A549 (cell line): Measurements from ENCODE around the gene GPRIN1. TPM values are rescaled to one million over a fixed set of nuclear protein-coding genes. Genes with fewer than 3 reads are reported as not detected.

ENCODE experiments used
- ATAC-seq, 2 experiments: fragments of 200-7000 bp in 1 of 2; fragments of >200 bp in 1 of 2; cut with Nextera tagmentation in 1 of 2; cut with Tn5 transposase in 1 of 2; 3 replicates each; pipeline versions ENCODE4 v1.8.0 to v1.9.1; 2018 to 2020; ENCODE audit warnings: mild to moderate bottlenecking in 1 of 2, moderate library complexity in 1 of 2
- CTCF ChIA-PET: fragments of 300-600 bp; sonication (Branson Sonifier 250); formaldehyde crosslinking; extraction: SDS; loops from one replicate; lab custom pipeline; 2021; ENCODE audit warnings: antibody characterized with exemption, inconsistent platforms; lab: Yijun Ruan, JAX
- POLR2A ChIA-PET: fragments of 350-600 bp; formaldehyde crosslinking; extraction: SDS; loops from one replicate; lab custom pipeline; 2021; ENCODE audit warnings: antibody characterized with exemption, inconsistent platforms; lab: Yijun Ruan, JAX
- DNase-seq, 2 experiments: peaks; one replicate each; pipeline versions ENCODE4 v3.0.0 to v3.0.0-alpha.2; 2011 to 2016; ENCODE audit warnings: low read depth in 1 of 2, low spot score in 1 of 2
- FAIRE-seq: peaks from 2 replicates; lab custom pipeline; 2011; peaks lifted over from hg19 to GRCh38; lab: Jason Lieb, UNC
- H3K27ac ChIP-seq, 2 experiments: fragments of >200 bp; sonication (Bioruptor Twin); formaldehyde crosslinking; 3 replicates each; pipeline ENCODE4 v1.5.1; 2016 to 2017
- H3K4me1 ChIP-seq: fragments of >200 bp; sonication (Bioruptor Twin); formaldehyde crosslinking; 3 replicates; pipeline ENCODE4 v1.6.1; 2016
- H3K4me2 ChIP-seq: fragments of >200 bp; sonication (Bioruptor Twin); formaldehyde crosslinking; 3 replicates; pipeline ENCODE4 v1.6.1; 2016
- H3K4me3 ChIP-seq: fragments of >200 bp; sonication (Bioruptor Twin); formaldehyde crosslinking; 3 replicates; pipeline ENCODE4 v1.5.1; 2016
- H3K9me3 ChIP-seq: fragments of >200 bp; sonication (Bioruptor Twin); formaldehyde crosslinking; 3 replicates; pipeline ENCODE4 v1.6.1; 2016
- BHLHE40 ChIP-seq: IDR thresholded peaks from 2 replicates; pipeline ENCODE4 v1.6.1; 2012; ENCODE audit warnings: low read depth, low read length, inconsistent platforms
- CHD4 ChIP-seq: fragments of 200-600 bp; sonication (generic); IDR thresholded peaks from 2 replicates; pipeline ENCODE4 v1.6.1; 2016; ENCODE audit warnings: antibody characterized with exemption, mild to moderate bottlenecking, borderline replicate concordance
- EHMT2 ChIP-seq: fragments of 200-600 bp; sonication (generic); IDR thresholded peaks from 2 replicates; pipeline ENCODE4 v1.6.1; 2016; ENCODE audit warnings: antibody characterized with exemption, low read depth, mild to moderate bottlenecking, moderate library complexity
- FOSB ChIP-seq: fragments of 250-450 bp; sonication (Bioruptor Pico); IDR thresholded peaks from 2 replicates; pipeline ENCODE4 v1.5.0; 2020; ENCODE audit warnings: mild to moderate bottlenecking, moderate library complexity
- GATA3 ChIP-seq: IDR thresholded peaks from 2 replicates; pipeline ENCODE4 v1.6.1; 2012; ENCODE audit warnings: borderline replicate concordance
- HDAC2 ChIP-seq: fragments of 200-600 bp; sonication (generic); IDR thresholded peaks from 2 replicates; pipeline ENCODE4 v1.6.1; 2016
- HEYL ChIP-seq: fragments of 250-450 bp; sonication (Bioruptor Pico); IDR thresholded peaks from 2 replicates; pipeline ENCODE4 v1.8.0; 2021; ENCODE audit warnings: mild to moderate bottlenecking, moderate library complexity
- HOXB5 ChIP-seq: fragments of 250-450 bp; sonication (Bioruptor Pico); IDR thresholded peaks from 2 replicates; pipeline ENCODE4 v1.5.0; 2020; ENCODE audit warnings: mild to moderate bottlenecking, moderate library complexity
- JUN ChIP-seq, 2 experiments: fragments of >200 bp; sonication (Bioruptor Twin); formaldehyde crosslinking; IDR thresholded peaks; 2 replicates in 1 of 2; 3 replicates in 1 of 2; pipeline ENCODE4 v1.6.1; 2016 to 2017
- KDM1A ChIP-seq: fragments of 200-600 bp; sonication (generic); IDR thresholded peaks from 2 replicates; pipeline ENCODE4 v1.6.1; 2016; ENCODE audit warnings: low read depth, mild to moderate bottlenecking
- KDM5A ChIP-seq: fragments of 200-600 bp; sonication (generic); IDR thresholded peaks from 2 replicates; pipeline ENCODE4 v1.6.1; 2016; ENCODE audit warnings: antibody characterized with exemption, mild to moderate bottlenecking
- NFE2L2 ChIP-seq: fragments of 150-350 bp; conservative IDR thresholded peaks from 2 replicates; pipeline ENCODE4 v1.6.1; 2014; ENCODE audit warnings: low read length
- POLR2A ChIP-seq: IDR thresholded peaks from 2 replicates; pipeline ENCODE4 v1.6.1; 2012; ENCODE audit warnings: mild to moderate bottlenecking, low read length
- RAD21 ChIP-seq, 2 experiments: fragments of >200 bp in 1 of 2; sonication (Bioruptor Twin) in 1 of 2; formaldehyde crosslinking in 1 of 2; IDR thresholded peaks in 1 of 2; conservative IDR thresholded peaks in 1 of 2; 2 replicates in 1 of 2; 3 replicates in 1 of 2; pipeline ENCODE4 v1.6.1; 2012 to 2018; ENCODE audit warnings: inconsistent platforms in 1 of 2
- SREBF2 ChIP-seq: fragments of 450-650 bp; IDR thresholded peaks from 2 replicates; pipeline ENCODE4 v1.6.1; 2014; ENCODE audit warnings: mild to moderate bottlenecking, moderate library complexity
- TP53 ChIP-seq: fragments of 250-450 bp; sonication (Bioruptor Pico); IDR thresholded peaks from 2 replicates; pipeline ENCODE4 v1.5.0; 2021; ENCODE audit warnings: mild to moderate bottlenecking, moderate library complexity
- ZFP36 ChIP-seq: fragments of 450-650 bp; IDR thresholded peaks from 2 replicates; pipeline ENCODE4 v1.6.1; 2014; ENCODE audit warnings: borderline replicate concordance; ENCODE audit not compliant: partially characterized antibody
- ZSCAN20 ChIP-seq: fragments of 250-450 bp; sonication (Bioruptor Pico); IDR thresholded peaks from 2 replicates; pipeline ENCODE4 v1.8.0; 2022; ENCODE audit warnings: mild to moderate bottlenecking, moderate library complexity
- WGBS: methylation state at CpG from one replicate; pipeline ENCODE4 v1.1.6; 2017; ENCODE audit errors: missing lambda C conversion rate; 5-methylcytosine and 5-hydroxymethylcytosine counted together
- polyA plus RNA-seq, 4 experiments: library from polyadenylated mRNA; depleted of rRNA in 3 of 4; stranded (reverse); fragments of >200 nt; fragmentation: RNase III in 1 of 4; extraction: RNeasy Plus Mini Kit Qiagen cat#74134 plus additional on column Dnase treatment in 1 of 4; gene quantifications; 2 replicates in 3 of 4; 3 replicates in 1 of 4; pipeline ENCODE4 v1.2.3, GENCODE V29; 2011 to 2017
- TF ChIP-seq, protein P1 (sequence below): fragments of 250-450 bp; sonication (Bioruptor Pico); IDR thresholded peaks from 2 replicates; pipeline ENCODE4 v1.5.0; 2021; ENCODE audit warnings: mild to moderate bottlenecking, moderate library complexity, borderline replicate concordance
- TF ChIP-seq, protein P2 (sequence below): fragments of 200-600 bp; sonication (generic); IDR thresholded peaks from 2 replicates; pipeline ENCODE4 v1.6.1; 2016; ENCODE audit warnings: antibody characterized with exemption, mild to moderate bottlenecking, moderate library complexity
- TF ChIP-seq, protein P3 (sequence below): IDR thresholded peaks from 2 replicates; pipeline ENCODE4 v1.6.1; 2012
- TF ChIP-seq, protein P4 (sequence below): IDR thresholded peaks from 2 replicates; pipeline ENCODE4 v1.6.1; 2012; ENCODE audit warnings: low read depth, borderline replicate concordance
- TF ChIP-seq, protein P5 (sequence below): fragments of >200 bp; sonication (Bioruptor Twin); formaldehyde crosslinking; IDR thresholded peaks from 3 replicates; pipeline ENCODE4 v1.6.1; 2016
- TF ChIP-seq, protein P6 (sequence below): fragments of >200 bp; sonication (Bioruptor Twin); formaldehyde crosslinking; IDR thresholded peaks from 3 replicates; pipeline ENCODE4 v1.5.1; 2016

GPRIN1 gene
- polyA plus RNA-seq, 2 of the 4 experiments (the other 2 are of a cell fraction), result 3.1 to 6.7 TPM

DNA sequence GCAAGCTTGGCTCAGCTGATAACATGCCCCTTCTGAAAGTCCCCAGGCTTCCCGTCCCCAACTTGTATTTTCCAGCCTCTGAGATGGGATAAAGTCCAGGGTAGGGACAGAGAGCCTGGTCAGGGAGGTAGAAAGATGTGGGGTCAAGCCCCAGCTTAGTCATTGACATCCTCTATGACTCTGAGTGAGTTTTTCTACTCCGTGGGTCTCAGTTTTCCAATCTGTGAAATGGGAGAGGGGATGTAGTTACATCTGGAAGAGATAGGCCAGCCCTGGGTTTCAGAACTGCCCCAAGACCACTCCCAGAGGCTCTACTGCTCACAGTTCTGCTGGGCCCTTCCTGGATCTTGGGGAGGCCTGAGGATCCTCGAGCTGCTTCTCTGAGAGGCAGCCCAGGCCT, 3.1 kb downstream of the GPRIN1 start:
- no peak overlapping the region for H3K27ac ChIP-seq
- WGBS, result 89% methylated on average over 3 of the region's 3 CpGs
- no peak overlapping the region for H3K4me2 ChIP-seq
- ATAC-seq, result no peak
- H3K4me1 ChIP-seq, result peaks cover 13% of the 10 kb centered on the region
- ChIA-PET CTCF (interaction anchor here (1.2 to 3.8 kb wide), 7 partner anchors 12 to 191 kb away, joined by 3 to 18 read pairs (median 6); partner anchors contain the start of genes CLTB and TSPAN17), POLR2A (interaction anchor here (0.6 to 1.5 kb wide), 2 partner anchors 40 to 292 kb away, joined by 3 to 5 read pairs; partner anchors contain the start of genes HK3 and TSPAN17)
- H3K4me3 ChIP-seq, result no peak overlapping the region
- no peak for FAIRE-seq
- TF ChIP-seq, protein P1, sequence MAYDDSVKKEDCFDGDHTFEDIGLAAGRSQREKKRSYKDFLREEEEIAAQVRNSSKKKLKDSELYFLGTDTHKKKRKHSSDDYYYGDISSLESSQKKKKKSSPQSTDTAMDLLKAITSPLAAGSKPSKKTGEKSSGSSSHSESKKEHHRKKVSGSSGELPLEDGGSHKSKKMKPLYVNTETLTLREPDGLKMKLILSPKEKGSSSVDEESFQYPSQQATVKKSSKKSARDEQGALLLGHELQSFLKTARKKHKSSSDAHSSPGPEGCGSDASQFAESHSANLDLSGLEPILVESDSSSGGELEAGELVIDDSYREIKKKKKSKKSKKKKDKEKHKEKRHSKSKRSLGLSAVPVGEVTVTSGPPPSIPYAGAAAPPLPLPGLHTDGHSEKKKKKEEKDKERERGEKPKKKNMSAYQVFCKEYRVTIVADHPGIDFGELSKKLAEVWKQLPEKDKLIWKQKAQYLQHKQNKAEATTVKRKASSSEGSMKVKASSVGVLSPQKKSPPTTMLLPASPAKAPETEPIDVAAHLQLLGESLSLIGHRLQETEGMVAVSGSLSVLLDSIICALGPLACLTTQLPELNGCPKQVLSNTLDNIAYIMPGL (CRISPR knock-in tag), result no peak
- TF ChIP-seq ZSCAN20 (no peak), NFE2L2 (no peak), EHMT2 (no peak), POLR2A (no peak)
- TF ChIP-seq, protein P2, sequence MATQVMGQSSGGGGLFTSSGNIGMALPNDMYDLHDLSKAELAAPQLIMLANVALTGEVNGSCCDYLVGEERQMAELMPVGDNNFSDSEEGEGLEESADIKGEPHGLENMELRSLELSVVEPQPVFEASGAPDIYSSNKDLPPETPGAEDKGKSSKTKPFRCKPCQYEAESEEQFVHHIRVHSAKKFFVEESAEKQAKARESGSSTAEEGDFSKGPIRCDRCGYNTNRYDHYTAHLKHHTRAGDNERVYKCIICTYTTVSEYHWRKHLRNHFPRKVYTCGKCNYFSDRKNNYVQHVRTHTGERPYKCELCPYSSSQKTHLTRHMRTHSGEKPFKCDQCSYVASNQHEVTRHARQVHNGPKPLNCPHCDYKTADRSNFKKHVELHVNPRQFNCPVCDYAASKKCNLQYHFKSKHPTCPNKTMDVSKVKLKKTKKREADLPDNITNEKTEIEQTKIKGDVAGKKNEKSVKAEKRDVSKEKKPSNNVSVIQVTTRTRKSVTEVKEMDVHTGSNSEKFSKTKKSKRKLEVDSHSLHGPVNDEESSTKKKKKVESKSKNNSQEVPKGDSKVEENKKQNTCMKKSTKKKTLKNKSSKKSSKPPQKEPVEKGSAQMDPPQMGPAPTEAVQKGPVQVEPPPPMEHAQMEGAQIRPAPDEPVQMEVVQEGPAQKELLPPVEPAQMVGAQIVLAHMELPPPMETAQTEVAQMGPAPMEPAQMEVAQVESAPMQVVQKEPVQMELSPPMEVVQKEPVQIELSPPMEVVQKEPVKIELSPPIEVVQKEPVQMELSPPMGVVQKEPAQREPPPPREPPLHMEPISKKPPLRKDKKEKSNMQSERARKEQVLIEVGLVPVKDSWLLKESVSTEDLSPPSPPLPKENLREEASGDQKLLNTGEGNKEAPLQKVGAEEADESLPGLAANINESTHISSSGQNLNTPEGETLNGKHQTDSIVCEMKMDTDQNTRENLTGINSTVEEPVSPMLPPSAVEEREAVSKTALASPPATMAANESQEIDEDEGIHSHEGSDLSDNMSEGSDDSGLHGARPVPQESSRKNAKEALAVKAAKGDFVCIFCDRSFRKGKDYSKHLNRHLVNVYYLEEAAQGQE, result no peak
- no peaks in the 10 kb centered on the region for H3K9me3 ChIP-seq
- no peak for DNase-seq

DNA sequence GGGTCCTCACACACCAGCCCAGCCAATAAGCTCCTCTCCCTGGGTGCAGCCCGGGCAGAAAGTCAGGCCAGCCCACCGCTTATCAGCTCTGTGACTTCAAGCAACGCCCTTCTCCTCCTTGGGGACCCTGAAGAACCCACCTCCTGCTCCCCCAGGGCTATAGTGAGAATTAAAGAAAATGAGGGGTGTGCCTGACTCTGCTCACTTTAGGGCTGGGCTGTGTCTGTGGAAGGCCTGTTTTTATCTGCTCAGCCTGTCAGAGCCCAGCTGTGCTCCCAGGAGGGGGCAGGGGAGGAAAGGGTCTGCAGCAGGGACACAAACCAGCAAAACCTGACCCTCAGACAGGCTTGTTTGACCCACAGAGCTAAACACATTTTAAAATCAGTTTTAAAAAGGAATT, 3.9 kb downstream of the GPRIN1 start:
- Histone ChIP-seq H3K4me3 (no peak overlapping the region), H3K4me2 (no peak overlapping the region), H3K27ac (no peak overlapping the region), H3K4me1 (peaks cover 13% of the 10 kb centered on the region), H3K9me3 (no peaks in the 10 kb centered on the region)
- FAIRE-seq (no peak), DNase-seq (no peak), ATAC-seq (no peak)
- ChIA-PET CTCF (interaction anchor here (0.9 to 3.8 kb wide), 8 partner anchors 12 to 190 kb away, joined by 4 to 18 read pairs (median 6); partner anchors contain the start of genes CLTB and TSPAN17), POLR2A (interaction anchor here (0.6 to 1.5 kb wide), 2 partner anchors 41 to 293 kb away, joined by 3 to 5 read pairs; partner anchors contain the start of genes HK3 and TSPAN17)
- 80% methylated on average over 3 of the region's 3 CpGs for WGBS
- TF ChIP-seq FOSB (CRISPR knock-in tag) (no peak), HOXB5 (CRISPR knock-in tag) (no peak), RAD21 (conservative IDR thresholded peaks at IDR 0.05 in 1 of 2, IDR thresholded peaks at IDR 0.05 in 1 of 2) (no peak), SREBF2 (no peak), TP53 (CRISPR knock-in tag) (no peak), HEYL (CRISPR knock-in tag) (no peak)
- TF ChIP-seq, protein P3, sequence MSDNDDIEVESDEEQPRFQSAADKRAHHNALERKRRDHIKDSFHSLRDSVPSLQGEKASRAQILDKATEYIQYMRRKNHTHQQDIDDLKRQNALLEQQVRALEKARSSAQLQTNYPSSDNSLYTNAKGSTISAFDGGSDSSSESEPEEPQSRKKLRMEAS, result no peak
- TF ChIP-seq, protein P4, sequence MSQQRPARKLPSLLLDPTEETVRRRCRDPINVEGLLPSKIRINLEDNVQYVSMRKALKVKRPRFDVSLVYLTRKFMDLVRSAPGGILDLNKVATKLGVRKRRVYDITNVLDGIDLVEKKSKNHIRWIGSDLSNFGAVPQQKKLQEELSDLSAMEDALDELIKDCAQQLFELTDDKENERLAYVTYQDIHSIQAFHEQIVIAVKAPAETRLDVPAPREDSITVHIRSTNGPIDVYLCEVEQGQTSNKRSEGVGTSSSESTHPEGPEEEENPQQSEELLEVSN, result no peak

DNA sequence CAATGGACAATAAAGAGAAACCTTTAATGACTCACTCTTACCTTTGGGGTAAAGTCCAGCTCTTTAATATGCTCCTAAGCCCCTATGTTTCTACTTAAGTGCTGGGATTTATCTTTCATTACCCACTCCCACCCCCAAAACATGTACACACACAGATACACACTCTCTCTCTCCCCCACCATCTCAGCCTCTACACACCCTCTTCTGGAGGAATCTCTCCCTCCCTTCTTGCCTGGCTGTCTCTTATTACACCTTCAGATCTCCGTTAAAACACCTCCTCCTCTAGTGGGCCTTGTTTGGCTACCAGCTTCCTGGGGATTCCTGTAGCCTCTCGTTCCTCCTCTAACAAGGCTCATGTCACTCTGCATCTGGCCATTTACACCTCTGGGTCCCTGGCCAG, 6.9 kb downstream of the GPRIN1 start:
- H3K4me1 ChIP-seq, result 0 out of 3 replicates have a peak, but pooled peaks cover 7% of the 10 kb centered on the region
- DNase-seq (no peak), ATAC-seq (no peak), FAIRE-seq (no peak)
- no peak overlapping the region for H3K4me3 ChIP-seq
- 61% methylated on average over 2 of the region's 2 CpGs for WGBS
- H3K4me2 ChIP-seq, result no peak overlapping the region
- H3K27ac ChIP-seq, result no peak overlapping the region
- H3K9me3 ChIP-seq, result no peaks in the 10 kb centered on the region
- ChIA-PET POLR2A (no interaction called here), CTCF (interaction anchor here (0.7 to 3.0 kb wide), 6 partner anchors 16 to 263 kb away, joined by 3 to 11 read pairs (median 6); no protein-coding TSS in a partner anchor)
- no peak for TF ChIP-seq KDM5A
- TF ChIP-seq JUN (IDR thresholded peaks at IDR 0.05), result no peak
- TF ChIP-seq, protein P4, result no peak
- TF ChIP-seq, protein P5, sequence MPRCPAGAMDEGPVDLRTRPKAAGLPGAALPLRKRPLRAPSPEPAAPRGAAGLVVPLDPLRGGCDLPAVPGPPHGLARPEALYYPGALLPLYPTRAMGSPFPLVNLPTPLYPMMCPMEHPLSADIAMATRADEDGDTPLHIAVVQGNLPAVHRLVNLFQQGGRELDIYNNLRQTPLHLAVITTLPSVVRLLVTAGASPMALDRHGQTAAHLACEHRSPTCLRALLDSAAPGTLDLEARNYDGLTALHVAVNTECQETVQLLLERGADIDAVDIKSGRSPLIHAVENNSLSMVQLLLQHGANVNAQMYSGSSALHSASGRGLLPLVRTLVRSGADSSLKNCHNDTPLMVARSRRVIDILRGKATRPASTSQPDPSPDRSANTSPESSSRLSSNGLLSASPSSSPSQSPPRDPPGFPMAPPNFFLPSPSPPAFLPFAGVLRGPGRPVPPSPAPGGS, result no peak
- TF ChIP-seq, protein P6, sequence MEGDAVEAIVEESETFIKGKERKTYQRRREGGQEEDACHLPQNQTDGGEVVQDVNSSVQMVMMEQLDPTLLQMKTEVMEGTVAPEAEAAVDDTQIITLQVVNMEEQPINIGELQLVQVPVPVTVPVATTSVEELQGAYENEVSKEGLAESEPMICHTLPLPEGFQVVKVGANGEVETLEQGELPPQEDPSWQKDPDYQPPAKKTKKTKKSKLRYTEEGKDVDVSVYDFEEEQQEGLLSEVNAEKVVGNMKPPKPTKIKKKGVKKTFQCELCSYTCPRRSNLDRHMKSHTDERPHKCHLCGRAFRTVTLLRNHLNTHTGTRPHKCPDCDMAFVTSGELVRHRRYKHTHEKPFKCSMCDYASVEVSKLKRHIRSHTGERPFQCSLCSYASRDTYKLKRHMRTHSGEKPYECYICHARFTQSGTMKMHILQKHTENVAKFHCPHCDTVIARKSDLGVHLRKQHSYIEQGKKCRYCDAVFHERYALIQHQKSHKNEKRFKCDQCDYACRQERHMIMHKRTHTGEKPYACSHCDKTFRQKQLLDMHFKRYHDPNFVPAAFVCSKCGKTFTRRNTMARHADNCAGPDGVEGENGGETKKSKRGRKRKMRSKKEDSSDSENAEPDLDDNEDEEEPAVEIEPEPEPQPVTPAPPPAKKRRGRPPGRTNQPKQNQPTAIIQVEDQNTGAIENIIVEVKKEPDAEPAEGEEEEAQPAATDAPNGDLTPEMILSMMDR, result no peak
- TF ChIP-seq TP53 (CRISPR knock-in tag), result no peak
- no peak for TF ChIP-seq HDAC2
- TF ChIP-seq GATA3, result no peak
- TF ChIP-seq BHLHE40, result no peak
- no peak for TF ChIP-seq CHD4
- no peak for TF ChIP-seq ZFP36
- no peak for TF ChIP-seq KDM1A
- TF ChIP-seq, all 56 proteins: peak for 0
